T-helper 2 cell (primary cell): Measurements from ENCODE around the gene SPIRE1.
"Not testable (repeated sequence)": the region's sequence is repeated elsewhere in the genome, so short reads cannot be mapped to it uniquely, and the experiment has no call there.

ENCODE experiments used
- DNase-seq, 5 experiments: peaks; one replicate each; pipeline versions ENCODE4 v3.0.0 to v3.0.0-alpha.2; 2012 to 2022

Gene SPIRE1

DNA sequence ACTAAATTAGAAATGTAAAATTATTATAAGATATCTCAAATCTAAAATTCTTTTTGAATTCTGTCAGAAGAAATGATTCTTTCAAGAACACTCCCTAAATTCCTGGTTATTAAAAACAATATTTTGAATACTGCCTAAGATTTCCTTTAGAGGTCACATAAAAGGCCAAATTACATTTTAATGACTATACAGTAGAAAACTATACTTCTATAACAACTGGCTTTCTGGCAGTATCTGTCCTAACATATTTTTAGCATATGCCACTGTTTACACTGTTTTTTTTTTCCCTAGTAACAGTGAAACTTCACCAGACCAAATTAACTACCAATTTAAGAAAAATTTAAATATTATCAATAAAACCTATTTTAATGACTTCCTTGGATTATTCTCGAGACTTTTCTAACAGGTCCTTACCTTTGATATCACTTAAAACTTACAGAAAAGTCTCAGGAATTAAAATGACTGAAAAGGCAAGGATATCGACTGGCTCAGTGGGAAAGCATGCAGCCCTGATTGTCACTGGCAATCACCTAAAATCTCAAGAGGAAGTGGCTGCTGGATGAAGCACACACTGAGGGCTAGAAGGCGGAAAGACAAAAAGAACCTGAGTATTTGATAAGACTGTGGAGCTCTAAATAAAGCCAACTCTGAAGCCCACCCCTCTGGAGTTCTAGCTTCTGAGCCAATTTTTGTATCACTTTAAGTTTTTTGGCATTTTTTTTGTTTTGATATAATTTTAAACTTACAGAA is 59.6 kb downstream of the SPIRE1 start:
- peak in 1 of 5 experiments; percentile 9 for DNase-seq

DNA sequence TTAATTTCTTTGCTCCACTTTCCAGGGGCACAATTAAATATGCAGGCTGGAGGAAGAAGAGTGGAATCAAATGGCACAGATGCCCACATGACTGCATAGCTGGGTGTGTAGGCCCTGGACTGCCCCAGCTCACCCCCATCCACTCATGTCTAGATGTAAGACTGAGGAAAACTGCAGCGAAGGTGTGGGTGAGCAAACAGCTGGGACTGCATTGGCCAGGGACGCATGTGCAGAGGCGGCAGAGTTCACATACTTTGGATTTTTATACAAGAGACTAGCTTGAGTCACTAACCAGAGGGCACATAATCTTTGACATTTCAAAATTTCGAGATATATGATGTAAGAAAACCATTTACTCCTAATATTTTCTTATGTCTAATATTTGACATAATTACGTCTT is 60.1 kb downstream of the SPIRE1 start:
- no peak for DNase-seq

DNA sequence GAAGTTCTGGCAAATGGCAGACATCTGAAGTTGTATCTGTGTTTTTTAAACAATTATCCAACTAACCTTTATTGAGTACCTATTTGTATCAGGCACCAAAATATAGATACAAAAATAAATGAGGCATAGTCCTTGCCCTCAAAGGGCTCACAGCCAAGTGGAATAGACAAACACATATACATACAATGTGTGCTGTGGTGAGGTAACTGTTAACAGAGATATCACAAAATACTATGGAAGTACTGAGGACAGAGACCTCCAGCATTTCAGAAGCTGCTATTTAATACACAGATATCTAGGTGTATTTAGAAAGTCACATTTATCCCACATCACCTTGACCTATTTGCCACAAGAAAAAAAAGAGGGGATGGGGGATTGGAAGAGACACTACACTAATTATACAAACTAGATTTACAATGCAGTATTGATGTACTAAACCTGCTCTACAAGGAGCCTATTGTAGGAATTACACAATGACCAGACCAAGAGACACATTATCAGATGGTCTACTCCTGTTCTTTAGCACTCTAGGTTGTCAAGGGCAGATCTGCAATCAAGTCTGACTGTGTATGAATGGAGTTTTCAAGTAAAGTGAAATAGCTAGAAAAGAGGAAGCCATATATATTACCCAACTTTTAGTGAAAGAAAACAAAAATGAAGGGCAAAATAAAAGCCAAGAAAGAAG is 62.2 kb downstream of the SPIRE1 start:
- DNase-seq: no peak

DNA sequence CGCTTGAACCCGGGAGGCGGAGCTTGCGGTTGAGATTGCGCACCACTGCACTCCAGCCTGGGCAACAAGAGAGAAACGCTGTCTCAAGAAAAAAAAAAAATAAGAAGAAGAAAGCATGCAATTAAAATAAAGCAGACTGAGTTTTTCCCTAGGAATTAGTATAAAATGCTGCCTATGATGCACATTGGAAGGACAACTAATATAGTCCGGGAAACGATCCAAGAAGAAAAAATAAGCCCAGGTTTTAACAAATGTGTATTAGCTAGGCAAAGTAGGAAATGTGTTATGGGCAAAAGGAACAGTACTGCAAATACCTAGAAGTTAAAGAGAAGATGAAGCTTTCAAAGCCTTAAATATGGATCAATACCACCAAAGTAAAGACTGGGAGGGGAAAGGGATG is 64.0 kb downstream of the SPIRE1 start:
- no peak for DNase-seq

DNA sequence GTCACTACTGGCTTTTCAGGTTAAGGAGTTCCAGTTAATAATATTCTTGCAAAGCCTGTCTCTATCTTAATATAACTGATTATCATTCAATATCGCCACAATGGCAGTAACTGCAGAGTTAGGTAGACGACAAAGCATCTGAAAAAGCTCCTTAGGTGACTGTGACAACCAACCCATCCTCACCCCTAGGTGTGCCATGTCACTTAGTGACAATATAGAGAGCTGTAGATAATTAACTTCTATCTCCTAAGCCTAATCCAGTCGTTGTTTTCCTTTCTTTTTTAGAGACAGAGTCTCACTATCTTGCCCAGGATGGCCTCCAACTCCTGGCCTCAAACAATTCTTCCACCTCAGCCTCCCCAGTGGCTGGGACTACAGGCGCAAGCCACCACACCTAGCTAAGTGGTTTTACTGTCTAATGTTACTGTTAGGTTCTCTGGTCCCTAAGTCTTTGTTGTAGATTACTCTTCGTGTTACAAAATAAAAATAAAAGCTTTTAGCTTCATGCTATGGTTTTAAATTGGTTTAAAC is 65.2 kb downstream of the SPIRE1 start:
- no peak for DNase-seq

DNA sequence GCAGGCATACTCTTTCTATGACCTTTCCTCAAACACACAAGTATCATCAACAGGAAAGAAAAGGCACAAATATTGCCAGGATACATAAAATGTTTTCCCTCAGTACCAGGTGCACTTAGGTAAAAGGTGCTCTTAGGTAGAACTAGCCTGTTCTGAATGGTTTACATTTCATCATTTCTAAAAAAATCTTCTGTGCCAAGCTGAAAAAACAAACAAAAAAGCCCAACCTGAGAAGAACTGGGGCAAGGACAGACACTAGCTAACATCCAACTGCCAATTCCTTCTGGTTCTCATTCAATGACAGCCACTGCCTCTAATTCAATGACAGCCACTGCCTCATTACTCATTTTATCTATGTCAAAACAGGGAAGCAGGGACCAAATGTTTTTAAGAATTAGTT is 68.5 kb downstream of the SPIRE1 start:
- no peak for DNase-seq

DNA sequence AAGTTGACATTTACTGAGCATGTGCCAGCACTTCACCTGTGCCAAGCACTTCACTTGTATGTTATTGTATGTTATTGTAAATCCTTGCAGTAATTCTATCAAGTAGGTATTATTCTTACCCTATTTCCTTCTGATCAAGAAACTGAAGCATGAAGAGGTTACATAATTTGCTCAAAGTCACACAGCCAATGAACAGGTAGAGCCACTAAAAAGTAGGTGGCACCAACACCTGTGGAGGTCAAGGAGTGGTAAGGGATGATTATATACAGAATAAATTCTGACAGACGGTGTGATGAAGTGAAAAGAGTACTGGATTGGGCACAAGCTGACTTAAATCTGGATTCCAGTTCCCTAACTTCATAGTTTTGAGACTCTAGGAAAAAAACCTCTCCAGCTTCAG is 71.0 kb downstream of the SPIRE1 start:
- no peak for DNase-seq

DNA sequence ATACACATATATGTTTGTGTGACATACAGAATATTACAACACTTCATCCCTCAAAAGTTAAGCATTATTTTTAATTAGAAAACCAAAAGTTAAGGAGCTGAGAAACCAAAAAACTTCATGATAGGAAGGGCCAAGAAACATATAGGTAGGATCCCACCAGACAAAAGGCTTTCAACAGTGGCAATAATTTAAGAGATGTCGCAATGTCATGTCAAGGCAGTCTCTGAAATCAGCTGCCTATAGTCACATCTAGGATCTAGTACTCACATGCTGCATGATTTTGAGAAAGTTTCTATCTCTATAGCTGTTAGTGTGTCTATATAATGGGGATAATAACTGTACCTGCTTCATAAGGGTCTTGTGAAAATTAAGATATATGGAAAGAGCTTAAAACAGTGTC is 72.7 kb downstream of the SPIRE1 start:
- DNase-seq: no peak

DNA sequence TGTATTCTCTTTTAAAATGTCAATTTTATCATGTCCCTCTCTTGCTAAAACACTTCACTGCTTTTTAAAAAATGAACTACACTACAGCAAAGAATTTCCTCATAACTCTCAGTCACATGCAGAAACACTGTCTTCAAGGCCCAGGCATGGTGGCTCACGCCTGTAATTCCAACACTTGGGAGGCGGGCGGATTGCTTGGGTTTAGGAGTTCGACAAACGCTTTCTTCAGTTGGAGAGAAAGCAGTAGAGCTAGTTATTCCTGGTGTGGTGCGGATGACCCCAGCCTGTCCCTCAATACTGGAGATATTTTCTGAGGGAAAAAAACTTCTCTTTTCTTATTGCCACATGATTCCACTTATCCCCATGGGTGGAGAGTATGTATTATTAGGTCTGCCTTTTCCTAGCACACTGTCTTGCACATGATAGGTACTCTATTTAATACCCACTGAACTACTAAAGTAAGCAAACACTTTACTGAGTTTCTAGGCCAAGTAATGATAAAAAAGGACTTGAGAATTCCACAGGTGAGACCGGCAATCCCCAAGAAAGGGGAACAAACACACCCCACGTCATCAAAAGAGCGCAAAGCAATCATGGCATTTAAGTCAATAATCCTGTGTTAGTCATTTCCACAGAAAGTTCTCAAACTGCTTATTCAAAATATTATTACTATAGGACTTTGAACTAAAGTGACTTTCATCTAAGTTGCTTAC is 77.1 kb downstream of the SPIRE1 start:
- no peak for DNase-seq

DNA sequence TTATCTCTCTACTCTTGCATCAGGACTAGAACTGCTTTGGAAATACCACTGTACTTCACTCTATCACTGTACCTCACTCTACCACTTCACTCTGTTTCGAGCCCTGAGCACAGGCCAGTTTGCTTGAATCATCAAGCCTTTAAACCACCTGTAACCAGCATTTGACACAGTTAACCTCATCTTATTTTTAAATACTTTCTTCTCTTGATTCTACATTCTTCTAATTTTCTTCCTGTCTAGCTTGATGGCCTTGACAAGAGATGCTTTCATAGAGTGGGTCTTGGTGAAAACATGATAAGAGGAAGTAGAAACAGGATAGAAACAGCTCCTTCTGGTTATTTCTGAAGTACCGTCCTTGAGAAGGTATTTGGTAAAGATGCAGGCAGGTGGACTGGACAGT is 78.1 kb downstream of the SPIRE1 start:
- no peak for DNase-seq

DNA sequence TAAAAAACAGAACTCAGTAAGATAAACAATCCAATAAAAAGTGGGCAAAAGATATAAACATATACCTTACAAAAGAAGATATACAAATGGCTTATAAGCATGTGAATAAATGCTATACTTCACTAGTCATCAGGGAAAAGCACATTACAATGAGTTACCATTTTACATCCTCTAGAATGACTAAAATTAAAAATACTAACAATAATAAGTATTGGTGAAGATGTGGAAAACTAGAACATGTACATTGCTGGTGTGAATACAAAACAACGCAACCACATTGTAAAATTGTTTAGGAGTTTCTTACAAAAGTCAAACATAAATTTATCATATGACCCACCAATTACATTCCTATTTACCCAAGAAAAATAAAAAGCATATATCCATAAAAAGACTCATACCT is 80.1 kb downstream of the SPIRE1 start:
- DNase-seq: no peak

DNA sequence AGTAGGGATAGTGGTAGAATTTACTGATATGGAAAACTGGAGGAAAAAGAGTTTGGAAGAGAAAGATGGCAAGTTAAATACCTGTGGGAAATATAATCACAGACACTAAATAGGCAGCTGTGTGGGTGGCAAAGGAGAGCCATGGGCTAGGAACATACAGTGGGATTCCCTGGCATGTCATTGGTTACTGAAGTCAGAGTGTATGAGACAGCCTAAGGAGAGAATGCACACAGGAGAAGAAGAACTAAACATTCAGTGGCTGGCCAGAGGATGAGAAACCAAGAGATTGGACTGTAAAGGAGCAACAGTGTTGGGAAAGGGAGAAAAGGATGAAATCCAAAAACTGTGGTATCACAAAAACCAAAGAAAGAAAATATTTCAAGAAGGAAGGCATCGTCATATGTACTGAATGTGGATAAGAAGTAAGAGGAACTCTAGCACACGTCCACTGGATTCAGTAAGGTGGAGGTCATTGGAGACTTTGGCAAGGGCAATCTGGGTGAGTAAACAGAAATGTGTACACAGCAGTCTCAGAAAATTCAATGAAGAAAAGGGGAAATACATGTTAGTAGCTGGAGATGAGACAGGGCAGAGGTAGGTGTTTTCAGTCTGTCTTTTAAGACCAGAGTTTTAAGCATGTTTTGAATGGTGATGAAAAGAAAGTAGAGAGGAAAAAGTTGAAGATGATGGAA is 83.3 kb downstream of the SPIRE1 start:
- no peak for DNase-seq

DNA sequence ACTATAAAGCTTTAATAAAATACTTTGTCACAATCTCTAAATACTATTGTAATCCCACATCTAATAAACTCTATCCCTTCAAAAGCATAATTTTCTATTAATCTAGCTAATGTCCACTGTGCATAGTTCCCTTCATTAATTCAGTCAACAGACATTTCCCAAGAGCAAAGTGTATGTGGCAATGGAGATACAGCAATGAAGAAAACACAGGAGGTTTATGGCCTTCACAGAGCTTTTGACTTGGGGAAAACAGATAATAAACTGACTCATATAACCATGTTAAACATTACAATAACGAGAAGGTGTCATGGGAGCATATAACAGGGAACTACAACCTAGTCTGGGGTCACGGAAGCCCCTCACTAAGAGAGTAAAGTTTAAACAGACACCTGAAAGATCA is 86.3 kb downstream of the SPIRE1 start:
- no peak for DNase-seq

DNA sequence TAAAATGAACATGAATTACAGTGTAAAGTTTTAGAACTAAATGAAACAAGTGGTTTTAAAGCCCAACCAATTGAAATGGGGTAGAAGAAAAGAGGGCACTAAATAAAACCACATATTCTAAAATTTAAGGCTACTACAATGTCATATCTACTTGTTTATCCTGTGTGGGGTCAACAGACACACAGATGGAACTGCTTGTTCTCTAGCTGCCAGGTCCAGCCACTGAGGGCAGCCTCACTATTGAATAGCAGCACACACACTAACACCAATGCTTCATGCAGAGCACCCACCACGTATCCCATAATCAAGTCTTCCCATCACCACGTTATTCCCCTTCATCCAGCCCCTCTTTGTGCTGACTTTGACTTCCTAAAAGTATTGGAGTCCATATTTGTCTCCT is 88.1 kb downstream of the SPIRE1 start:
- DNase-seq: no peak

DNA sequence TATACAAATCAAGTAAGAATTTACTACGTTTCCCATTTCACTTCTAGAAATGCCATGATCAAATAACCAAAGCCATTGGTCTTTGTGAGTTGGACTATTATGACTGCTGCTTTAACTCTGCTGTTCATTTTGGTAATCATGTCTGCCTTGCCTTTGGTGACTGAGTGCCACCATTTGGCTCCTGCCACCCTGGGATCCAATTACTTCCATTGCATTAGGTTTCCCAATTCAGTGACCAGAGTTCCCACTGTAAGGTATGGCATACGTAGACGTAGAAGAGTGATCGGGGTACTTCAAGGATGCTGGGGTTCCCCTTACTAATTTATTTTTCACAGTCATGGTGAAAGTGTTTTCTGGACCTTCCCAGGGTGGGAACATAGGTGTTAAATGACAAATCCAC is 90.1 kb downstream of the SPIRE1 start:
- DNase-seq: no peak

DNA sequence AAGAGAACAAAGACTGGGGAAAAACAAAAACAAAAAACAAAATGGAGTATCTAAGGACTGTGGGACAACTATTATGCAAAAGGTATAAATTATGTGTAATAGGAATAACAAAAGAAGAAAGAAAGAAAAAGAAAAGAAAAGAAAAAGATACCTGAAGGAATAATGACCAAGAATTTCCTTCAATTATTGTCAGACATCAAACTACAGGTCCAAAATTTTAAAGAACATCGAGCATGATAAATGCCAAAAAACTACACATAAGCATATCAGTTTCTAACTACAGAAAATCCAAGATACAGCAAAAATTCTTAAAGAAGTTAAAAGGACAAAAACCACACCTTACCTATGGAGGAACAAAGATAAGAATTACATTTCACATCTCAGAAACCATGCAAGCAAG is 93.0 kb downstream of the SPIRE1 start:
- no peak for DNase-seq

DNA sequence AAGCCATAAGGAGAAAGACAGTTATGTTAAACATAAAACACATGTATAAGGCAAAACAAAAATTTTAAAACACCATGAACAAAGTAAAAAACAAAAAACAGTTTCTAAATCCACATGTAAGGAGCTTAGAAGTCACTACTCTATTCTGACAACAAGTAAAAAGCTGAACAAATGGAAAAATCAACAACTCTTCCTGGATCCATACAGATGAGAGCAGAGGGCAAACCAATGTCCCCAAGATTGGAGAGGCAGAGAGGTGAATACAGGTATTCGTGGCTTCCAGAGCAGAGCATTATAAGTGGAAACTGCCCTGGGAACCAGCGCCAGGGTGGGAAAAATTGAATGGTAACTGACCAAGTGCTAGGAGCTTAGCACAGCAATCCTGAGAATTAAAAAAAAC is 93.5 kb downstream of the SPIRE1 start:
- DNase-seq: no peak

DNA sequence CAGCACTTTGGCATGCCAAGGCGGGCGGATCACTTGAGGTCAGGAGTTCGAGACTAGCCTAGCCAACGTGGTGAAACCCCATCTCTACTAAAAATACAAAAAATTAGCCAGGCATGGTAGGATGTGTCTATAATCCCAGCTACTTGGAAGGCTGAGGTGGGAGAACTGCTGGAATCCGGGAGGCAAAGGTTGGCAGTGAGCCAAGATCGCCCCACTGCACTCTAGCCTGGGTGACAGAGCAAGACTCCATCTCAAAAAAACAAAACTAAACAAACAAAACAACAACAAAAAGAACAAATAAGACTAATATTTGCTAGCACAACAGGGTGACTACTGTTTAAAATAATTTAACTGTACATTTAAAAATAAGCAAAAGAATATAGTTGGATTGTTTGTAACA is 97.3 kb downstream of the SPIRE1 start:
- DNase-seq: not testable (repeated sequence)

DNA sequence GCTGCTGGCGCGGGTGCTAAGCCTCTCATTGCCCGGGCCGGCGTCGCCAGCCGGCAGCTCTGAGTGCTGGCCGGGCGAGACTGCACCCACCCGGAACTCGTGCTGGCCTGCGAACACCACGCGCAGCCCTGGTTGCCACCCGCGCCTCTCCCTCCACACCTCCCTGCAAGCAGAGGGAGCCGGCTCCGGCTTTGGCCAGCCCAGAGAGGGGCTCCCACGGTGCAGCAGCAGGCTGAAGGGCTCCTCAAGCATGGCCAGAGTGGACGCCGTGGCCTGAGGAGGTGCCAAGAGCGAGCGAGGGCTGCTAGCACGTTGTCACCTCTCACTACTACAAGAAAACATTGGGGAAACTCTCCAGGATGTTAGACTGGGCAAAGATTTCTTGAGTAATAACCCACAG is 98.6 kb downstream of the SPIRE1 start:
- no peak for DNase-seq

DNA sequence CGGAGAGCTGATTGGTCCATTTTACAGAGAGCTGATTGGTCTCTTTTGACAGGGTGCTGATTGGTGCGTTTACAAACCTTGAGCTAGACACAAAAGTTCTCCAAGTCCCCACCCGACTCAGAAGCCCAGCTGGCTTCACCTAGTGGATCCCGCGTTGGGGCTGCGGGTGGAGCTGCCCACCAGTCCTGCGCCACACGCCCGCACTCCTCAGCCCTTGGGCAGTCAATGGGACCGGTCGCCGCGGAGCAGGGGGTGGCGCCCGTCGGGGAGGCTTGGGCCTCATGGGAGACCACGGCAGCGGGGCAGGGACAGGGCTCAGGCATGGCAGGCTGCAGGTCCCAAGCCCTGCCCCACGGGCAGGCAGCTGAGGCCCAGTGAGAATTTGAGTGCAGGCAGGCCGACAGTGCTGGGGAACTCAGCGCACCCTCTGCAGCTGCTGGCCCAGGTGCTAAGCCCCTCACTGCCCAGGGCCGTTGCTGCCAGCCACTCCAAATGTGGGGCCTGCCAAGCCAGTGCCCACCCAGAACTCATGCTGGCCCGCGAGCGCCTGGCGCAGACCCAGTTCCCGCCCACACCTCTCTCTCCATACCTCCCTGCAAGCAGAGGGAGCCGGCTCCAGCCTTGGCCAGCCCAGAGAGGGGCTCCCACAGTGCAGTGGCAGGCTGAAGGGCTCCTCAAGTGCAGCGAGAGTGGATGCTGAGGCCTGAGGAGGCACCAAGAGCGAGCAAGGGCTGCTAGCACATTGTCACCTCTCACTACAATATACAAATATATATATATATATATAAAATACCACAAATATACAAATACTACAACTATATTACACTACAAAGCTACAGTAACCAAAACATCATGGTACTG is 100.7 kb downstream of the SPIRE1 start:
- DNase-seq: no peak

DNA sequence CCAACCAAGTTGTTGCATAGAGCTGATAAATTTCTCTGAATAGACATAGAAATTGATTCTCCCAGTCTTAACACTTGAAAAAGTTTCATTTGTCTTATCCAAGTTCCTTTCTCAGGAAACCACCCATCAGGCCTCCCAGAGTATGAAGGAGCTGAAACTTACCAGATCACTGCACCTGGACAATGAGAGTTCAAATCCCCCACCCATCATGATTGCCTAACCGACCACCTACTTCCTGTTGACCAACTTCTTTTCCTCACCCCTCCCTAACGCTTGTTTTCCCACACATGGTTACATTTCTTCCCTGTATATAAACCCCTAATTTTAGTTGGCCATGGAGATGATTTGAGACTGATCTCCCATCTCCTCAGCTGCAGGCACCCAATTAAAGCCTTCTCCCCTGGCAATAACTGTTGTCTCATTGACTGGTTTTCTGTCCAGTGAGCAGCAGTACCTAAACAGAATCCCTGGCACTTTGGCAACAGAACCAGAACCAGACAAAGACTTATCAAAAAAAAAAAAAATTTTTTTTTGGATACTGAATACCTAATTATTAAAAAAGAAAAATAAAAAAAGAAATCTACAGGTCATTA is 103.0 kb downstream of the SPIRE1 start:
- no peak for DNase-seq

DNA sequence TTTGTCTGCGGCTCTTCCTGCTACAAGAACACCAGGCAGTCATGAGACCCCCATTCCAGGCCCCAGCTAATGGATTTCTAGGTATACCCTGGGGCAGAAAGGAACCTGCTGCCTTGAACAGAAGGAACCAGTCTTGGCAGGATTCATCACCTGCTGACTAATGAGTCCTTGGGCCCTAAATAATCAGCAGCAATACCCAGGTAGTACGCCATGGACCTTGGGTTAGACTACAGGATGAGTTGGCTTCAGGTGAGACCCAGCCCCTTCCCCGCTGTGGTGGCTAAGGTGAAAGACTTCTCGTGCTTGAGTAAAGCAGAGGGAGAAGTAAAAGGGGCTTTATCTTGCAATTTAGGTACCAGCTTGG is 105.0 kb downstream of the SPIRE1 start:
- no peak for DNase-seq
